H9 (cell line): ENCODE results near the gene PEA15. TPM values are rescaled to one million over a fixed set of nuclear protein-coding genes. Genes with fewer than 3 reads are reported as not detected.

ENCODE experiments used
- DNase-seq: peaks from one replicate; pipeline ENCODE4 v3.0.0-alpha.2; 2017
- H2AFZ ChIP-seq: one replicate; pipeline ENCODE4 v1.6.1; 2013; ENCODE audit warnings: mild to moderate bottlenecking, low read length, control low read depth, moderate library complexity
- H2AK5ac ChIP-seq: 2 replicates; pipeline ENCODE4 v1.6.1; 2013; ENCODE audit warnings: low read length, control low read depth, mixed read lengths; ENCODE audit not compliant: insufficient read length
- H2BK120ac ChIP-seq: one replicate; pipeline ENCODE4 v1.6.1; 2013; ENCODE audit warnings: low read depth, mild to moderate bottlenecking, low read length, control low read depth, inconsistent platforms; ENCODE audit not compliant: poor library complexity, severe bottlenecking
- H2BK12ac ChIP-seq: 2 replicates; pipeline ENCODE4 v1.6.1; 2013; ENCODE audit warnings: low read length, control low read depth, mixed read lengths, low read depth; ENCODE audit not compliant: insufficient read length
- H2BK15ac ChIP-seq: 2 replicates; pipeline ENCODE4 v1.6.1; 2013; ENCODE audit warnings: low read depth, low read length, control low read depth
- H2BK20ac ChIP-seq: one replicate; pipeline ENCODE4 v1.6.1; 2013; ENCODE audit warnings: low read depth, mild to moderate bottlenecking, low read length, control low read depth, inconsistent platforms; ENCODE audit not compliant: poor library complexity, severe bottlenecking
- H2BK5ac ChIP-seq: 2 replicates; pipeline ENCODE4 v1.6.1; 2013; ENCODE audit warnings: low read length, control low read depth, mixed read lengths; ENCODE audit not compliant: insufficient read length
- H3K14ac ChIP-seq: 2 replicates; pipeline ENCODE4 v1.6.1; 2013; ENCODE audit warnings: low read length, control low read depth; ENCODE audit not compliant: insufficient read depth
- H3K18ac ChIP-seq: 2 replicates; pipeline ENCODE4 v1.6.1; 2013; ENCODE audit warnings: low read depth, mild to moderate bottlenecking, mixed read lengths, low read length, control low read depth; ENCODE audit not compliant: insufficient read length
- H3K23ac ChIP-seq: 2 replicates; pipeline ENCODE4 v1.6.1; 2013; ENCODE audit warnings: low read length, control low read depth, mixed read lengths, low read depth; ENCODE audit not compliant: insufficient read length
- H3K23me2 ChIP-seq: 2 replicates; pipeline ENCODE4 v1.6.1; 2013; ENCODE audit warnings: low read depth, mild to moderate bottlenecking, mixed read lengths, low read length, control low read depth; ENCODE audit not compliant: insufficient read length, poor library complexity, severe bottlenecking
- H3K27ac ChIP-seq: 2 replicates; pipeline ENCODE4 v1.5.1; 2013; ENCODE audit warnings: low read length, control low read depth, mixed read lengths, low read depth; ENCODE audit not compliant: insufficient read length
- H3K27me3 ChIP-seq: 2 replicates; pipeline ENCODE4 v1.6.1; 2013; ENCODE audit warnings: low read length, control low read depth, inconsistent platforms; ENCODE audit not compliant: insufficient read depth
- H3K4ac ChIP-seq: 2 replicates; pipeline ENCODE4 v1.6.1; 2013; ENCODE audit warnings: low read depth, mild to moderate bottlenecking, control low read depth, inconsistent platforms, low read length, moderate library complexity
- H3K4me1 ChIP-seq: 2 replicates; pipeline ENCODE4 v1.6.1; 2013; ENCODE audit warnings: low read length, control low read depth, inconsistent platforms; ENCODE audit not compliant: insufficient read depth
- H3K4me2 ChIP-seq: 2 replicates; pipeline ENCODE4 v1.6.1; 2013; ENCODE audit warnings: low read length, control low read depth, mixed read lengths; ENCODE audit not compliant: insufficient read length, insufficient read depth
- H3K56ac ChIP-seq: 2 replicates; pipeline ENCODE4 v1.6.1; 2013; ENCODE audit warnings: low read depth, mild to moderate bottlenecking, mixed read lengths, low read length, control low read depth; ENCODE audit not compliant: insufficient read length
- H3K79me1 ChIP-seq: 2 replicates; pipeline ENCODE4 v1.6.1; 2013; ENCODE audit warnings: low read depth, mild to moderate bottlenecking, moderate library complexity, low read length, control low read depth, inconsistent platforms; ENCODE audit not compliant: insufficient read depth, poor library complexity, severe bottlenecking
- H3K79me2 ChIP-seq: 2 replicates; pipeline ENCODE4 v1.6.1; 2013; ENCODE audit warnings: low read length, control low read depth, inconsistent platforms; ENCODE audit not compliant: insufficient read depth
- H3K9ac ChIP-seq: 2 replicates; pipeline ENCODE4 v1.6.1; 2013; ENCODE audit warnings: low read length, control low read depth, mixed read lengths; ENCODE audit not compliant: insufficient read length; ENCODE audit errors: extremely low read depth
- H3K9me3 ChIP-seq: one replicate; pipeline ENCODE4 v1.6.1; 2013; ENCODE audit warnings: low read depth, low read length, inconsistent platforms; ENCODE audit not compliant: control insufficient read depth
- H3T11ph ChIP-seq: one replicate; pipeline ENCODE4 v1.6.1; 2013; ENCODE audit warnings: mild to moderate bottlenecking, low read length, control low read depth, inconsistent platforms
- H4K20me1 ChIP-seq: one replicate; pipeline ENCODE4 v1.6.1; 2013; ENCODE audit not compliant: control insufficient read depth, insufficient read length, insufficient read depth
- H4K5ac ChIP-seq: 2 replicates; pipeline ENCODE4 v1.6.1; 2013; ENCODE audit warnings: low read depth, mild to moderate bottlenecking, mixed read lengths, low read length, control low read depth; ENCODE audit not compliant: insufficient read length
- H4K8ac ChIP-seq: replicated peaks from 2 replicates; pipeline ENCODE4 v1.6.1; 2013; ENCODE audit warnings: low read length, control low read depth, mixed read lengths, low read depth; ENCODE audit not compliant: insufficient read length
- H4K91ac ChIP-seq: 2 replicates; pipeline ENCODE4 v1.6.1; 2013; ENCODE audit warnings: low read depth, mild to moderate bottlenecking, moderate library complexity, mixed read lengths, low read length, control low read depth; ENCODE audit not compliant: insufficient read length
- H3K27ac Mint-ChIP-seq, 3 experiments: 2 replicates in 2 of 3; 3 replicates in 1 of 3; pipeline ENCODE4 v1.8.0; 2020 to 2021; ENCODE audit warnings: mixed read lengths in 3 of 3, mild to moderate bottlenecking in 1 of 3, moderate library complexity in 1 of 3
- H3K27me3 Mint-ChIP-seq: 2 replicates; pipeline ENCODE4 v1.8.0; 2021; ENCODE audit warnings: low read depth, mild to moderate bottlenecking, moderate library complexity, mixed read lengths
- H3K36me3 Mint-ChIP-seq, 3 experiments: 2 replicates in 2 of 3; 3 replicates in 1 of 3; pipeline ENCODE4 v1.8.0; 2020 to 2021; ENCODE audit warnings: low read depth in 3 of 3, mixed read lengths in 3 of 3; ENCODE audit not compliant: insufficient read depth in 1 of 3
- H3K4me1 Mint-ChIP-seq, 2 experiments: 2 replicates each; pipeline ENCODE4 v1.8.0; 2020; ENCODE audit warnings: mixed read lengths in 2 of 2
- H3K4me3 Mint-ChIP-seq, 2 experiments: 2 replicates in 1 of 2; 3 replicates in 1 of 2; pipeline ENCODE4 v1.8.0; 2020 to 2021; ENCODE audit warnings: mild to moderate bottlenecking in 2 of 2, mixed read lengths in 2 of 2, moderate library complexity in 1 of 2
- H3K9me3 Mint-ChIP-seq, 2 experiments: 2 replicates in 1 of 2; 3 replicates in 1 of 2; pipeline ENCODE4 v1.8.0; 2020; ENCODE audit warnings: mild to moderate bottlenecking in 2 of 2, mixed read lengths in 2 of 2, moderate library complexity in 1 of 2
- CTCF ChIP-seq: fragments of 200-600 bp; sonication (generic); conservative IDR thresholded peaks from 3 replicates; pipeline ENCODE4 v1.8.0; 2021; ENCODE audit warnings: antibody characterized with exemption, mild to moderate bottlenecking
- WGBS: extraction: QIAGEN DNeasy Blood & Tissue Kit; methylation state at CpG from one replicate; pipeline ENCODE4 v1.1.7; 2013; ENCODE audit warnings: missing lambda C conversion rate, low lambda C conversion rate, mixed read lengths; ENCODE audit not compliant: insufficient read length; ENCODE audit errors: extremely low coverage; 5-methylcytosine and 5-hydroxymethylcytosine counted together
- total RNA-seq: library from RNA; stranded (reverse); gene quantifications from 2 replicates; pipeline ENCODE4 v1.2.1, GENCODE V29; 2021

PEA15 gene
- total RNA-seq, 1 experiment from 2014 or later: 82.1 TPM

- H2AK5ac ChIP-seq: no peak overlapping the region
- peak overlapping the region in 2 of 3 experiments; percentile 14 to 81; a peak in 2 of 7 replicates for H3K27ac Mint-ChIP-seq
- TF ChIP-seq CTCF: no peak
Observed at GRCh38 chr1:160204526-160205241, 500 bp upstream of the PEA15 start.

More at GRCh38 chr1:160204526-160205241, 500 bp upstream of the PEA15 start:
- H2AFZ ChIP-seq: peak overlapping the region; percentile 43
- H4K8ac ChIP-seq: no peak overlapping the region
- no peak overlapping the region for H3T11ph ChIP-seq
- H3K79me1 ChIP-seq: no peaks in the 10 kb centered on the region
- no peak overlapping the region for H2BK120ac ChIP-seq
- H3K27ac ChIP-seq: no peak overlapping the region
- no peak for DNase-seq
- no peak overlapping the region for H3K4ac ChIP-seq
- H3K27me3 ChIP-seq: no peaks in the 10 kb centered on the region
- H3K27me3 Mint-ChIP-seq: no peaks in the 10 kb centered on the region
- no peak overlapping the region for H3K9ac ChIP-seq
- H3K4me2 ChIP-seq: peak overlapping the region; percentile 10
- no peak overlapping the region for H2BK5ac ChIP-seq
- peaks cover 43 to 46% of the 10 kb centered on the region in 2 experiments for H3K4me1 Mint-ChIP-seq
- no peak overlapping the region for H4K5ac ChIP-seq
- peaks cover 9% of the 10 kb centered on the region for H3K23me2 ChIP-seq
- no peak overlapping the region for H2BK20ac ChIP-seq
- H3K4me3 Mint-ChIP-seq: peak overlapping the region; percentile 91
- H2BK15ac ChIP-seq: no peak overlapping the region
- no peak overlapping the region for H3K18ac ChIP-seq
- H2BK12ac ChIP-seq: no peak overlapping the region
- H3K36me3 Mint-ChIP-seq: peaks cover 2 to 28% (median 4%) of the 10 kb centered on the region in 3 experiments; a peak in 5 of 7 replicates
- H3K79me2 ChIP-seq: no peaks in the 10 kb centered on the region
- peaks cover 20% of the 10 kb centered on the region; the same call in 1 of the 2 replicates for H3K4me1 ChIP-seq
- no peak overlapping the region for H3K23ac ChIP-seq
- no peaks in the 10 kb centered on the region for H3K9me3 Mint-ChIP-seq
- WGBS: no CpG with 5 or more reads among the region's 7 CpGs
- H4K20me1 ChIP-seq: no peaks in the 10 kb centered on the region
- no peak overlapping the region for H3K14ac ChIP-seq
- H3K56ac ChIP-seq: no peak overlapping the region
- no peak overlapping the region for H4K91ac ChIP-seq
- H3K9me3 ChIP-seq: no peaks in the 10 kb centered on the region
